GM19452 (cell line): ENCODE data around the gene ACBD6.

Experiments used
- ATAC-seq: cut with Tn5 transposase; IDR thresholded peaks from one replicate; pipeline ENCODE4 v1.9.1; 2021; ENCODE audit not compliant: unreplicated experiment

ACBD6 gene

GRCh38 chr1:180299479-180300221 lies 202.7 kb downstream of the ACBD6 start:
- no peak for ATAC-seq

GRCh38 chr1:180295999-180296398 lies 206.4 kb downstream of the ACBD6 start:
- no peak for ATAC-seq

- no peak for ATAC-seq
Measured at GRCh38 chr1:180294711-180295110, 207.7 kb downstream of the ACBD6 start.

GRCh38 chr1:180291004-180291403 lies 211.4 kb downstream of the ACBD6 start:
- no peak for ATAC-seq

GRCh38 chr1:180290265-180291001 lies 211.9 kb downstream of the ACBD6 start:
- no peak for ATAC-seq

GRCh38 chr1:180288940-180289339 lies 213.4 kb downstream of the ACBD6 start:
- no peak for ATAC-seq

GRCh38 chr1:180287988-180288705 lies 214.2 kb downstream of the ACBD6 start:
- ATAC-seq, result no peak

GRCh38 chr1:180286417-180286816 lies 216.0 kb downstream of the ACBD6 start:
- no peak for ATAC-seq

- no peak for ATAC-seq
Measured at GRCh38 chr1:180283098-180283497, 219.3 kb downstream of the ACBD6 start.

GRCh38 chr1:180282401-180283044 lies 219.9 kb downstream of the ACBD6 start:
- ATAC-seq, result no peak

- no peak for ATAC-seq
Measured at GRCh38 chr1:180281490-180281889, 220.9 kb downstream of the ACBD6 start.

GRCh38 chr1:180280617-180281016 lies 221.8 kb downstream of the ACBD6 start:
- peak; percentile 65 for ATAC-seq

- no peak for ATAC-seq
Measured at GRCh38 chr1:180279651-180280050, 222.7 kb downstream of the ACBD6 start.

- no peak for ATAC-seq
Measured at GRCh38 chr1:180278596-180279395, 223.6 kb downstream of the ACBD6 start.

- ATAC-seq, result no peak
Measured at GRCh38 chr1:180278194-180278515, 224.2 kb downstream of the ACBD6 start.

- ATAC-seq, result no peak
Measured at GRCh38 chr1:180277476-180278193, 224.7 kb downstream of the ACBD6 start.

- ATAC-seq, result no peak
Measured at GRCh38 chr1:180275726-180276125, 226.7 kb downstream of the ACBD6 start.

- ATAC-seq, result no peak
Measured at GRCh38 chr1:180274221-180274620, 228.2 kb downstream of the ACBD6 start.

GRCh38 chr1:180273066-180273465 lies 229.3 kb downstream of the ACBD6 start:
- ATAC-seq, result no peak

GRCh38 chr1:180272395-180272794 lies 230.0 kb downstream of the ACBD6 start:
- ATAC-seq, result no peak
